HepG2 (cell line): ENCODE measurements around the gene SEC16A.

Experiments used
- KDM1A ChIP-seq: IDR thresholded peaks from 2 replicates; pipeline ENCODE4 v1.6.1; 2016; ENCODE audit warnings: missing compliant biosample characterization
- NFE2L2 ChIP-seq: fragments of 150-350 bp; IDR thresholded peaks from 2 replicates; pipeline ENCODE4 v1.6.1; 2014; ENCODE audit warnings: low read length
- PAWR ChIP-seq: sonication (generic); formaldehyde crosslinking; IDR thresholded peaks from 2 replicates; pipeline ENCODE4 v1.4.0; 2020; ENCODE audit warnings: missing genetic modification reagents, mild to moderate bottlenecking, borderline replicate concordance
- RBM22 ChIP-seq: fragments of 200-400 bp; formaldehyde crosslinking; optimal IDR thresholded peaks from 2 replicates; pipeline ENCODE3; 2017; ENCODE audit warnings: mild to moderate bottlenecking, low read length, moderate library complexity
- ZNF33B ChIP-seq: sonication (generic); formaldehyde crosslinking; IDR thresholded peaks from 2 replicates; pipeline ENCODE4 v1.5.1; 2020; ENCODE audit warnings: mild to moderate bottlenecking, missing genetic modification reagents
- ZNF34 ChIP-seq: sonication (generic); formaldehyde crosslinking; IDR thresholded peaks from 2 replicates; pipeline ENCODE4 v1.4.0; 2020; ENCODE audit warnings: mild to moderate bottlenecking, missing genetic modification reagents, borderline replicate concordance
- TF ChIP-seq, protein P1 (sequence below): sonication (generic); formaldehyde crosslinking; IDR thresholded peaks from 2 replicates; pipeline ENCODE4 v1.5.0; 2020; ENCODE audit warnings: mild to moderate bottlenecking, missing genetic modification reagents, moderate library complexity
- TF ChIP-seq, protein P2 (sequence below): sonication (generic); formaldehyde crosslinking; IDR thresholded peaks from 2 replicates; pipeline ENCODE4 v1.4.0; 2020; ENCODE audit warnings: missing genetic modification reagents, borderline replicate concordance

DNA sequence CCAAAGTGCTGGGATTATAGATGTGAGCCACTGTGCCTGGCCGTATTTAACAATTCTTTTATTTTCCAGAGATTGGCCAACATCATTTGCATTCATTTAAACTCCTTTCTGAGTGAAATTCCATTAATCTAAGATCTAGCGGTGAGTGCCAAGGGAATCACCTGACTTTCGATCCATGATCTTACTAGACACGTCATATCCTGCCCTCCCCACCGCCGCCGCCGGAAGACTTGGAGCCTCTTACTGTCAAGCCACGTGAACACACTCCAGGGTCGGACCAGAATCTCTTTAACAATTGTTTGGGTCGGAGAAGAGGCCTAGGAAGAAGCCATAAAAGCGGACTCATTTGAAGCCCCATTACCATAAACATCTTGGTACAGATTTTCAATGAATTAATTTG is 56.1 kb downstream of the SEC16A start:
- TF ChIP-seq, protein P1, sequence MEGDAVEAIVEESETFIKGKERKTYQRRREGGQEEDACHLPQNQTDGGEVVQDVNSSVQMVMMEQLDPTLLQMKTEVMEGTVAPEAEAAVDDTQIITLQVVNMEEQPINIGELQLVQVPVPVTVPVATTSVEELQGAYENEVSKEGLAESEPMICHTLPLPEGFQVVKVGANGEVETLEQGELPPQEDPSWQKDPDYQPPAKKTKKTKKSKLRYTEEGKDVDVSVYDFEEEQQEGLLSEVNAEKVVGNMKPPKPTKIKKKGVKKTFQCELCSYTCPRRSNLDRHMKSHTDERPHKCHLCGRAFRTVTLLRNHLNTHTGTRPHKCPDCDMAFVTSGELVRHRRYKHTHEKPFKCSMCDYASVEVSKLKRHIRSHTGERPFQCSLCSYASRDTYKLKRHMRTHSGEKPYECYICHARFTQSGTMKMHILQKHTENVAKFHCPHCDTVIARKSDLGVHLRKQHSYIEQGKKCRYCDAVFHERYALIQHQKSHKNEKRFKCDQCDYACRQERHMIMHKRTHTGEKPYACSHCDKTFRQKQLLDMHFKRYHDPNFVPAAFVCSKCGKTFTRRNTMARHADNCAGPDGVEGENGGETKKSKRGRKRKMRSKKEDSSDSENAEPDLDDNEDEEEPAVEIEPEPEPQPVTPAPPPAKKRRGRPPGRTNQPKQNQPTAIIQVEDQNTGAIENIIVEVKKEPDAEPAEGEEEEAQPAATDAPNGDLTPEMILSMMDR (CRISPR knock-in tag), result no peak
- TF ChIP-seq PAWR (CRISPR knock-in tag) (no peak), ZNF34 (CRISPR knock-in tag) (no peak), ZNF33B (CRISPR knock-in tag) (no peak), KDM1A (CRISPR knock-in tag) (no peak), NFE2L2 (no peak), RBM22 (no peak)
- TF ChIP-seq, protein P2, sequence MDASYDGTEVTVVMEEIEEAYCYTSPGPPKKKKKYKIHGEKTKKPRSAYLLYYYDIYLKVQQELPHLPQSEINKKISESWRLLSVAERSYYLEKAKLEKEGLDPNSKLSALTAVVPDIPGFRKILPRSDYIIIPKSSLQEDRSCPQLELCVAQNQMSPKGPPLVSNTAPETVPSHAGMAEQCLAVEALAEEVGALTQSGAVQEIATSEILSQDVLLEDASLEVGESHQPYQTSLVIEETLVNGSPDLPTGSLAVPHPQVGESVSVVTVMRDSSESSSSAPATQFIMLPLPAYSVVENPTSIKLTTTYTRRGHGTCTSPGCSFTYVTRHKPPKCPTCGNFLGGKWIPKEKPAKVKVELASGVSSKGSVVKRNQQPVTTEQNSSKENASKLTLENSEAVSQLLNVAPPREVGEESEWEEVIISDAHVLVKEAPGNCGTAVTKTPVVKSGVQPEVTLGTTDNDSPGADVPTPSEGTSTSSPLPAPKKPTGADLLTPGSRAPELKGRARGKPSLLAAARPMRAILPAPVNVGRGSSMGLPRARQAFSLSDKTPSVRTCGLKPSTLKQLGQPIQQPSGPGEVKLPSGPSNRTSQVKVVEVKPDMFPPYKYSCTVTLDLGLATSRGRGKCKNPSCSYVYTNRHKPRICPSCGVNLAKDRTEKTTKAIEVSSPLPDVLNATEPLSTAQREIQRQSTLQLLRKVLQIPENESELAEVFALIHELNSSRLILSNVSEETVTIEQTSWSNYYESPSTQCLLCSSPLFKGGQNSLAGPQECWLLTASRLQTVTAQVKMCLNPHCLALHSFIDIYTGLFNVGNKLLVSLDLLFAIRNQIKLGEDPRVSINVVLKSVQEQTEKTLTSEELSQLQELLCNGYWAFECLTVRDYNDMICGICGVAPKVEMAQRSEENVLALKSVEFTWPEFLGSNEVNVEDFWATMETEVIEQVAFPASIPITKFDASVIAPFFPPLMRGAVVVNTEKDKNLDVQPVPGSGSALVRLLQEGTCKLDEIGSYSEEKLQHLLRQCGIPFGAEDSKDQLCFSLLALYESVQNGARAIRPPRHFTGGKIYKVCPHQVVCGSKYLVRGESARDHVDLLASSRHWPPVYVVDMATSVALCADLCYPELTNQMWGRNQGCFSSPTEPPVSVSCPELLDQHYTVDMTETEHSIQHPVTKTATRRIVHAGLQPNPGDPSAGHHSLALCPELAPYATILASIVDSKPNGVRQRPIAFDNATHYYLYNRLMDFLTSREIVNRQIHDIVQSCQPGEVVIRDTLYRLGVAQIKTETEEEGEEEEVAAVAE (CRISPR knock-in tag), result no peak
